ENCODE data around the gene TBL1Y. TPM values are rescaled to one million over a fixed set of nuclear protein-coding genes. Genes with fewer than 3 reads are reported as not detected.
A peak's percentile ranks its signal among the peaks of the same experiment; 100 is the strongest.
"Not testable (repeated sequence)": the region's sequence is repeated elsewhere in the genome, so short reads cannot be mapped to it uniquely, and the experiment has no call there.

The TBL1Y gene
- total RNA-seq, 1 experiment from 2014 or later: not detected

DNA sequence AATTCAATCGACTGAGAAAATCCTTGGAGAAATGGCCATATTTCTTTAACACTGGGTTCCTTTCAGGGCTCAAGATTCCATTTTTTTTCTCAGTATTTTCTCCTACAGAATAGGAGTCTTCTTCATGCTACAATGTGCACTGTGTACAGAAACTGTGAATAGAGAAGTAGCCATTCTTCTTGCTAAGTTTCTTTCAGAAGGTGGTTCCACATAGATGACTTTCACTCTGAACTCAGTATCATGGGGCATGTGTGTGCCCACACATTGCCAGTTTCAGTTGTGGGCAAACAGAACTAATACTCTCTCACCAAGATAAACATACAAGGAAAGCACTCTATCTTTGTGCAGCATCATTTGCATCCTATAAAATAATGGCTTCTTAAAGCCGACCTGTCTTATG is 89.4 kb downstream of the TBL1Y start:
- no peaks in the 10 kb centered on the region for H3K9me3 ChIP-seq (replicated peaks)
- no peak for DNase-seq
- H3K27ac ChIP-seq: no peak overlapping the region
- no peaks in the 10 kb centered on the region for H3K36me3 ChIP-seq
- no peaks in the 10 kb centered on the region for H3K4me1 ChIP-seq
- H3K27me3 ChIP-seq: no peaks in the 10 kb centered on the region
- no peak overlapping the region for H3K4me3 ChIP-seq

DNA sequence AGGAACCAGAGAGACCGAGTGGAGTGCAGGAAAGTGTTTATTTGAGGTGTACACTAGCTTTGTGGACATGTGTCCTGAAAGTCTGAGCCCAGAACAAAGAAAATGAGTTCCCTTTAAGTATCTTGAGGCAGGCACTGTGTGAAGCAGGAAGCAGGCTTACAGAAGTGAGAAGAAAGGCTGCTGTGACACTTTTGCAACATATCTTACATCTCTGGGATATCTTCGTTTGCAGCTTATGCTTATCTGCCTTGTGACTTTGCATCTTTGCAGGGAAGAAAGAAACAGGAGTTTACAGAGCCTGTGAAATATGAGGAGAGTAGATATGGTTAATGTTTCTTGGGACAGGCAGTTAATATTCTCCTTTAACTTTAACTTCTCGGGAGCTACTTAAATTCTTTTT is 92.1 kb downstream of the TBL1Y start:
- H3K4me1 ChIP-seq: no peaks in the 10 kb centered on the region
- H3K27me3 ChIP-seq: no peaks in the 10 kb centered on the region
- DNase-seq: no peak
- H3K4me3 ChIP-seq: no peak overlapping the region
- H3K36me3 ChIP-seq: no peaks in the 10 kb centered on the region
- H3K9me3 ChIP-seq (replicated peaks): no peaks in the 10 kb centered on the region
- H3K27ac ChIP-seq: no peak overlapping the region

DNA sequence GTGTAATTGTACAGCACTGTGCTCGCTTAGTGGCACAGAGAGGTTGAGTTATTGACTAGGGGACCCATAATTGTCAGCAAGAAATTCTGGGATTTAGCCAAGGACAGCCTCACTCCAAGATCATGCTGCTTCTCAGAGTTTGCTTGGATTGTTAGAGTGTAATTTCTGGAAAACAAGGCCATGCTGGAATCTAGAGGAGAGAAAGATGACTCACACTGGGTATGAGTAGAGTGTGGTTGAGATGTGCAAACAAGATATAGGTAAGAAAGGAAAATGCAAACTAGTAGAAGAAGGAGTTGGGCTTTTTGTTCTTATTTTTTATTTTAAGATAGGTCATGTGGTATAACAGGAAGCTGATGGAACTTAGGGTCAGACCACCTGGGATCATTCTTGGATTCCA is 97.4 kb downstream of the TBL1Y start:
- Histone ChIP-seq H3K4me3 (no peak overlapping the region), H3K36me3 (no peaks in the 10 kb centered on the region), H3K9me3 (replicated peaks) (no peaks in the 10 kb centered on the region), H3K27me3 (no peaks in the 10 kb centered on the region), H3K27ac (no peak overlapping the region), H3K4me1 (no peaks in the 10 kb centered on the region)
- no peak for DNase-seq

DNA sequence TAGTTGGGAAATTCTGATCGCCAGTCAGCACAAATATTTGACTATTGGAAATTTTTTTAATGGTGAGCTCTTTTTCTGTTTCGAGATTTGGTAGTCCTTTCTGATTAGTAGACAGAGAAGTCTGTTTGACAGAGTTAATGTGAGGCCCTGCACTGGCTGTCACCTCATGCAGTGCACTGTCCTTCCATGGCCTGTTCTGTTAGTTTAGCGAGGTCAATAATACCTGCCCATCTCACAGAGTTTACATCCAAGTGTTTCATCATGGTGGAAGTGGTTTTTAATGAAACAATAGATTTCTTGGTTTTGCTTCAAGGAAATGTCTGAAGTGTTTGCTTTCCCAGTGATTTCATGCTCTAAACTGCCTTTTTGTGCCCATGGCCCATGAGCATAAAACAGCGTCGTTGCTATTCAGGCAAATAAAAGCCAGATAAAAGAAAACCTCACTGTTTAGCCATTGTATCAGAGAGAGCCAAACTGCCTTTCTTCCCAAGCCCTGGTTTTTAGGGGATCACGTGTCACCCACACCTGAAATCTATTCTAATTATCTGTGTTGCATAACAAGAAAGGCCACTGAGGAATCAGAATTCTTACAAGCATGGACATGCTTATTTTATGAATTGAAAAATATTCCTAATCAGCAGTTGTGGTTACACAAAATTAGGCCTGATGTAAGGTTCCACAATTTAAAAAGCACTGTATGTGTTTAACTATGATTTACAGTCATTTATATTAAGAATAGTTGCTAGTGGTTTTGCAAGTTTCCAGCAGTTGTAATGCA is 98.3 kb downstream of the TBL1Y start:
- no peak for DNase-seq
- H3K27me3 ChIP-seq: no peaks in the 10 kb centered on the region
- H3K4me1 ChIP-seq: no peaks in the 10 kb centered on the region
- no peak overlapping the region for H3K27ac ChIP-seq
- H3K9me3 ChIP-seq (replicated peaks): no peaks in the 10 kb centered on the region
- no peak overlapping the region for H3K4me3 ChIP-seq
- H3K36me3 ChIP-seq: no peaks in the 10 kb centered on the region

GRCh38 chrY:7013051-7013450 is 102.6 kb downstream of the TBL1Y start:
- Histone ChIP-seq H3K9me3 (replicated peaks) (no peaks in the 10 kb centered on the region), H3K4me3 (no peak overlapping the region), H3K27ac (no peak overlapping the region)

DNA sequence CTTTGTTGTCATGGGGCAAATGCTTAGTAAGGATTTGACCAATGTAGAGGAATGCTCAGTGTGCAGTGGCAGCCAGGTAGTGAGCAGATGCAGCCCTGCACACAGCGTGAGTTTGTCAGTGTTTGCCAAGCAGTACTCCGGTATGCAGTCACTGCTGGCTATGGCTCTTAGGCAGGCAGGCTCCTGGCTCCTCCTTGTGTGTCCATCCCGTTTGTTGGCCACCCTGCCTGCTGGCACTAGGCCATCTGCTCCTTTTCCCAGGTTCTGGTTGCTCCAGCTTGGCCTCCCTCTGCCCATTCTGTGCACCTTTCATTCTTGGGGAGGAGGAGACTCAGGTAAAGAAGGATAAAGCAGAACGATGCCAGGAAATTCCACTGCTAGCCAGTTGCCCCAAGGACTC is 106.0 kb downstream of the TBL1Y start:
- H3K36me3 ChIP-seq: no peaks in the 10 kb centered on the region
- H3K4me1 ChIP-seq: no peaks in the 10 kb centered on the region
- H3K4me3 ChIP-seq: no peak overlapping the region
- DNase-seq: no peak
- H3K27ac ChIP-seq: no peak overlapping the region
- no peaks in the 10 kb centered on the region for H3K27me3 ChIP-seq
- H3K9me3 ChIP-seq (replicated peaks): no peaks in the 10 kb centered on the region

More at GRCh38 chrY:7013051-7013450, 102.6 kb downstream of the TBL1Y start:
- no peaks in the 10 kb centered on the region for H3K4me1 ChIP-seq
- H3K27me3 ChIP-seq: no peaks in the 10 kb centered on the region
- no peaks in the 10 kb centered on the region for H3K36me3 ChIP-seq
- no peak for DNase-seq

DNA sequence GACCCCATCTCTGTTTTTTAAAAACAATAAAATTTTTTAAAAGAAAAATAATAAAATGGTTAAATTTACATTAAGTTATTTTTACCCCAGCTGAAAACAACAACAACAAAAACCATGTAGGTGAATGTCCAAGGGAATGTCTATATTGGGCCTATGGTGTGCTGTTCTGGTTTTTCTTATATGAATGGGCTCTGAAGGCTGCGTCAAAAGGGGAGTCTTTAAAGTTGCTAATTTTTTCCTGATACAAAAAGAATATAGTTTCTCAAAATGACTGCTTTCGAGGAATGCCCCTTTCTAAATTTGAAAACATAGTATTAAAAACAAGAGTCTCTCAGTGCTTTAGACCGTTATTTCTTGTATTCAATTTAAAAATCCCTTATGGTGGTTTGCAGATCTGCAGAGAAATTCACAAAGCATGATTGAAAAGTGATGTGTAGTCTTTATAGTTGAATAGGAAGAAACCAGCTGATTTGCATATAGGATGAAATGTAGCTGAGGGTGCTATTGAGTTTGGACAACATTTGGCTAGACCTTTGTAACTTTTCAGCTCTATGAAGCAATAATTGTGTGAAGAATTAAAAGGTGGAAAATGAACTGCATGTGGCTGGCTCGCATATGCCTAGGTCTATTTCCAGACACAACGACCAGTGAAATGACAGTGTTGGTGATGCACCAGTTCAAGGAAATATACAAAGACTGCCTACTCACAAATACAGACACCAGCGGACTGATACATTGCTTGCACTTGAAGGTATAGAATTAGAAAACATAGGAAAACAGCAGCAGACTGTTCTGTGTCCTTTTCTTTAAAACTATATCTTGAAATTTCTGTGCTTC is 107.0 kb downstream of the TBL1Y start:
- Histone ChIP-seq H3K27me3 (no peaks in the 10 kb centered on the region), H3K4me1 (no peaks in the 10 kb centered on the region), H3K27ac (no peak overlapping the region), H3K9me3 (replicated peaks) (no peaks in the 10 kb centered on the region), H3K4me3 (no peak overlapping the region), H3K36me3 (no peaks in the 10 kb centered on the region)
- DNase-seq: no peak

- Histone ChIP-seq H3K36me3 (no peaks in the 10 kb centered on the region), H3K9me3 (replicated peaks) (no peaks in the 10 kb centered on the region), H3K4me1 (no peaks in the 10 kb centered on the region), H3K4me3 (no peak overlapping the region), H3K27me3 (no peaks in the 10 kb centered on the region), H3K27ac (no peak overlapping the region)
- no peak for DNase-seq
Observed at GRCh38 chrY:7039037-7039436, 128.5 kb downstream of the TBL1Y start.

- no peaks in the 10 kb centered on the region for H3K4me1 ChIP-seq
- no peaks in the 10 kb centered on the region for H3K9me3 ChIP-seq (replicated peaks)
- no peak overlapping the region for H3K4me3 ChIP-seq
- no peaks in the 10 kb centered on the region for H3K27me3 ChIP-seq
- no peak for DNase-seq
- no peaks in the 10 kb centered on the region for H3K36me3 ChIP-seq
- no peak overlapping the region for H3K27ac ChIP-seq
Observed at GRCh38 chrY:7040662-7041061, 130.2 kb downstream of the TBL1Y start.

- Histone ChIP-seq H3K4me1 (no peaks in the 10 kb centered on the region), H3K9me3 (replicated peaks) (no peaks in the 10 kb centered on the region), H3K36me3 (no peaks in the 10 kb centered on the region), H3K27ac (no peak overlapping the region), H3K27me3 (no peaks in the 10 kb centered on the region), H3K4me3 (no peak overlapping the region)
- DNase-seq: no peak
Observed at GRCh38 chrY:7041983-7042382, 131.5 kb downstream of the TBL1Y start.

DNA sequence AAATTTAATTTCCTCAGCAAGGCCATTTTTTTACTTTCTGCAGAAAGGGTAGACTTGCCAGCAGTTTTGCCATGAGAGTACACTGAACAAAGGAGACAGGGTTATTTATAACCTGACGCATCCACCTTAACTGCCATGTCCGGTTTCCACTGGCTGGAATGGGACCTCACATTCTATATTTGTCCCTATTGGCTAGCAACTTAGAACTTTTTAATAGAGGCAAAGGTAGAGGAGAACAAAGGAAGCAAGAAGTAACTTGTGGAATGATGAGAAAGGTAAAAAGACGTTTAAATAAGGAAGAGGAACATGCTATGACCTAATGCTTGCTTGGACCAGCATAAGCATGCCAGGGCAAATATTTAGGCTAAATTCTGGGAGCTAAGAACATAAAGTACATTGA is 142.0 kb downstream of the TBL1Y start:
- not testable (repeated sequence) for H3K9me3 ChIP-seq (replicated peaks); H3K27ac ChIP-seq; H3K27me3 ChIP-seq; H3K4me1 ChIP-seq; DNase-seq; H3K36me3 ChIP-seq; H3K4me3 ChIP-seq

- Histone ChIP-seq H3K36me3 (no peaks in the 10 kb centered on the region), H3K27ac (no peak overlapping the region), H3K4me1 (no peaks in the 10 kb centered on the region), H3K9me3 (replicated peaks) (no peaks in the 10 kb centered on the region), H3K27me3 (no peaks in the 10 kb centered on the region), H3K4me3 (no peak overlapping the region)
- no peak for DNase-seq
Observed at GRCh38 chrY:7056886-7057285, 146.4 kb downstream of the TBL1Y start.

- no peak overlapping the region for H3K27ac ChIP-seq
- no peaks in the 10 kb centered on the region for H3K9me3 ChIP-seq (replicated peaks)
- no peaks in the 10 kb centered on the region for H3K36me3 ChIP-seq
- H3K4me3 ChIP-seq: no peak overlapping the region
- DNase-seq: no peak
- H3K4me1 ChIP-seq: no peaks in the 10 kb centered on the region
- H3K27me3 ChIP-seq: no peaks in the 10 kb centered on the region
Observed at GRCh38 chrY:7078725-7079124, 168.2 kb downstream of the TBL1Y start.

- not testable (repeated sequence) for H3K4me1 ChIP-seq; H3K9me3 ChIP-seq (replicated peaks); H3K27me3 ChIP-seq; DNase-seq; H3K4me3 ChIP-seq; H3K36me3 ChIP-seq; H3K27ac ChIP-seq
Observed at GRCh38 chrY:7080548-7080947, 170.1 kb downstream of the TBL1Y start.

- no peaks in the 10 kb centered on the region for H3K36me3 ChIP-seq
- DNase-seq: peak; percentile 2 to 26
- no peak overlapping the region for H3K4me3 ChIP-seq
- no peaks in the 10 kb centered on the region for H3K4me1 ChIP-seq
- no peak overlapping the region for H3K27ac ChIP-seq
- no peaks in the 10 kb centered on the region for H3K27me3 ChIP-seq
- H3K9me3 ChIP-seq (replicated peaks): no peaks in the 10 kb centered on the region
Observed at GRCh38 chrY:7085606-7086005, 175.1 kb downstream of the TBL1Y start.
